SH-SY5Y (cell line): ENCODE results near the gene ANKRD37.

ENCODE experiments used
- GATA2 ChIP-seq: IDR thresholded peaks from 2 replicates; pipeline ENCODE4 v1.6.1; 2011; ENCODE audit warnings: mild to moderate bottlenecking, low read depth, low read length
- GATA3 ChIP-seq: IDR thresholded peaks from 2 replicates; pipeline ENCODE4 v1.6.1; 2011; ENCODE audit warnings: low read depth, mild to moderate bottlenecking, low read length, moderate library complexity

DNA sequence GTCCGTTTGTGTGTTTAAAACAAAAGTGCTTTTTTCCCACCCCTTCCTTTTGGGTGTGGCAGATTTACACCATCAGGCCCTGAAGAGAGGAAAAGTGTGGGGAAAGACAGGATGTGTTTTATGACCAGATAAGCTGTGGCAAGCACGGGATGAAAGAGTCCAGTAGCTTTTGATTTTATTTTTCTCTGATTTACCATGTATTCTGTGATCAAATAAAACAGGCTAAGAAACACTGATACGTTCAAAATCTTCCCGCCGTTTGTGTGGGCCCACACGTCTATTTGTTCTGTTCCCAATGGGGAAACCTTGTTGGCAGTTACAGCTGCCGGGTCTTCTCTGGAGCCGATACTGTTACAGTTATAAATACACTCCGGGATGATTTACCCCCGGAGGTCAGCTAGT is 11.7 kb upstream of the ANKRD37 start:
- TF ChIP-seq GATA2, result no peak
- TF ChIP-seq GATA3, result no peak
